ENCODE results near the gene IL27RA. TPM values are rescaled to one million over a fixed set of nuclear protein-coding genes. Genes with fewer than 3 reads are reported as not detected.
"Not testable (repeated sequence)": the region's sequence is repeated elsewhere in the genome, so short reads cannot be mapped to it uniquely, and the experiment has no call there.

The IL27RA gene
- total RNA-seq, 1 experiment from 2014 or later: 7.8 TPM

DNA sequence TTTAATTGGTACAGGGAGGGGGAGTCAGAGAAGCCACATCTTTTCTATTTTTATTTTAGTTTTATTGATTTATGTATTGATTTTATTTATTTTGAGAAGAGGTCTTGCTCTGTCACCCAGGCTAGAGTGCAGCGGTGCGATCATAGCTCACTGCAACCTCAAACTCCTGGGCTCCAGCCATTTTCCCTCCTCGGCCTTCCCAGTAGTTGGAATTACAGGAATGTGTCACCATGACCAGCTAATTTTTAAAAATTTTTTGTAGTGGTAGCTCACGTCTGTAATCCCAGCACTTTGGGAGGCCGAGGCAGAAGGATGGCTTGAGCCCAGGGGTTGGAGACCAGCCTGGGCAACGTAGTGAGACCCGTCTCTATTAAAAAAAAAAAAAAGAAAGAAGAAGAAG is 4.1 kb downstream of the IL27RA start:
- Histone ChIP-seq H4K20me1 (ENCODE audit: insufficient read depth) (no peaks in the 10 kb centered on the region), H3K4me2 (no peak overlapping the region), H3K27ac (no peak overlapping the region), H3K27me3 (ENCODE audit: insufficient read depth, low read depth) (no peaks in the 10 kb centered on the region), H3K9me2 (ENCODE audit: insufficient read depth) (no peaks in the 10 kb centered on the region), H3K4me1 (replicated peaks; ENCODE audit: insufficient read depth) (no peaks in the 10 kb centered on the region; the same call in 1 of the 2 replicates), H3K79me2 (ENCODE audit: low read depth) (no peaks in the 10 kb centered on the region), H2AFZ (no peak overlapping the region), H3K9me3 (ENCODE audit: insufficient read depth, low read depth) (no peaks in the 10 kb centered on the region), H3K4me3 (no peak overlapping the region), H3F3A (ENCODE audit: insufficient read depth, low read depth) (peaks cover 5% of the 10 kb centered on the region; the same call in 1 of the 2 replicates), H3K36me3 (ENCODE audit: low read depth) (no peaks in the 10 kb centered on the region)
- TF ChIP-seq, protein P1, sequence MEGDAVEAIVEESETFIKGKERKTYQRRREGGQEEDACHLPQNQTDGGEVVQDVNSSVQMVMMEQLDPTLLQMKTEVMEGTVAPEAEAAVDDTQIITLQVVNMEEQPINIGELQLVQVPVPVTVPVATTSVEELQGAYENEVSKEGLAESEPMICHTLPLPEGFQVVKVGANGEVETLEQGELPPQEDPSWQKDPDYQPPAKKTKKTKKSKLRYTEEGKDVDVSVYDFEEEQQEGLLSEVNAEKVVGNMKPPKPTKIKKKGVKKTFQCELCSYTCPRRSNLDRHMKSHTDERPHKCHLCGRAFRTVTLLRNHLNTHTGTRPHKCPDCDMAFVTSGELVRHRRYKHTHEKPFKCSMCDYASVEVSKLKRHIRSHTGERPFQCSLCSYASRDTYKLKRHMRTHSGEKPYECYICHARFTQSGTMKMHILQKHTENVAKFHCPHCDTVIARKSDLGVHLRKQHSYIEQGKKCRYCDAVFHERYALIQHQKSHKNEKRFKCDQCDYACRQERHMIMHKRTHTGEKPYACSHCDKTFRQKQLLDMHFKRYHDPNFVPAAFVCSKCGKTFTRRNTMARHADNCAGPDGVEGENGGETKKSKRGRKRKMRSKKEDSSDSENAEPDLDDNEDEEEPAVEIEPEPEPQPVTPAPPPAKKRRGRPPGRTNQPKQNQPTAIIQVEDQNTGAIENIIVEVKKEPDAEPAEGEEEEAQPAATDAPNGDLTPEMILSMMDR (conservative IDR thresholded peaks at IDR 0.05): no peak
- TF ChIP-seq EZH2 (IDR thresholded peaks at IDR 0.05; ENCODE audit: low read depth): no peak
- CTCF ChIA-PET: interaction anchor here (0.6 kb wide), 1 partner anchor 96 kb away, joined by 9 read pairs; no protein-coding TSS in a partner anchor
- POLR2A ChIA-PET (ENCODE audit: unreplicated experiment): no interaction called here
- intact Hi-C loops (cut with micrococcal nuclease; ENCODE audit: unreplicated experiment): no loop called here
- BruUV-seq (replicated peaks): no TSS peak
- DNase-seq: no peak

- POLR2A ChIA-PET (ENCODE audit: unreplicated experiment): no interaction called here
- intact Hi-C loops (cut with micrococcal nuclease; ENCODE audit: unreplicated experiment): no loop called here
- no peaks in the 10 kb centered on the region for H3K27me3 ChIP-seq (ENCODE audit: insufficient read depth, low read depth)
- H3K36me3 ChIP-seq (ENCODE audit: low read depth): no peaks in the 10 kb centered on the region
- no peaks in the 10 kb centered on the region for H3K4me1 ChIP-seq (replicated peaks; ENCODE audit: insufficient read depth)
- H2AFZ ChIP-seq: no peak overlapping the region
- no peak overlapping the region for H3K4me2 ChIP-seq
- no peaks in the 10 kb centered on the region for H4K20me1 ChIP-seq (ENCODE audit: insufficient read depth)
- CTCF ChIA-PET: no interaction called here
- H3K9me3 ChIP-seq (ENCODE audit: insufficient read depth, low read depth): no peaks in the 10 kb centered on the region
- H3K27ac ChIP-seq: no peak overlapping the region
- no peak overlapping the region for H3K4me3 ChIP-seq
- no peaks in the 10 kb centered on the region for H3K9me2 ChIP-seq (ENCODE audit: insufficient read depth)
- no peak for TF ChIP-seq EZH2 (IDR thresholded peaks at IDR 0.05; ENCODE audit: low read depth)
- TF ChIP-seq, protein P1 (conservative IDR thresholded peaks at IDR 0.05): no peak
- no TSS peak for BruUV-seq (replicated peaks)
- H3F3A ChIP-seq (ENCODE audit: insufficient read depth, low read depth): peaks cover under 1% of the 10 kb centered on the region; the same call in 1 of the 2 replicates
- H3K79me2 ChIP-seq (ENCODE audit: low read depth): no peaks in the 10 kb centered on the region
- no peak for DNase-seq
Observed at GRCh38 chr19:14039181-14039580, 7.6 kb downstream of the IL27RA start.

GRCh38 chr19:14042659-14043608 is 11.4 kb downstream of the IL27RA start:
- TF ChIP-seq, protein P1 (conservative IDR thresholded peaks at IDR 0.05): peak; percentile 76
- intact Hi-C loops (cut with micrococcal nuclease; ENCODE audit: unreplicated experiment): loop anchor here (1.0 kb wide), 1 partner anchor 163 kb away; no protein-coding TSS in a partner anchor
- H3K79me2 ChIP-seq (ENCODE audit: low read depth); H3K9me3 ChIP-seq (ENCODE audit: insufficient read depth, low read depth); H3K27ac ChIP-seq; H4K20me1 ChIP-seq (ENCODE audit: insufficient read depth); H3K4me1 ChIP-seq (replicated peaks; ENCODE audit: insufficient read depth); H3K27me3 ChIP-seq (ENCODE audit: insufficient read depth, low read depth); H3F3A ChIP-seq (ENCODE audit: insufficient read depth, low read depth); H3K4me3 ChIP-seq; H2AFZ ChIP-seq; H3K4me2 ChIP-seq; H3K36me3 ChIP-seq (ENCODE audit: low read depth); H3K9me2 ChIP-seq (ENCODE audit: insufficient read depth); BruUV-seq (replicated peaks): not testable (repeated sequence)
- POLR2A ChIA-PET (ENCODE audit: unreplicated experiment): interaction anchor here (0.6 kb wide), 1 partner anchor 409 kb away, joined by 11 read pairs; no protein-coding TSS in a partner anchor
- DNase-seq: peak; percentile 51 to 56
- CTCF ChIA-PET: interaction anchor here (0.5 to 1.5 kb wide), 4 partner anchors 11 to 1436 kb away, joined by 4 to 12 read pairs (median 8); partner anchors contain the start of gene IL27RA

DNA sequence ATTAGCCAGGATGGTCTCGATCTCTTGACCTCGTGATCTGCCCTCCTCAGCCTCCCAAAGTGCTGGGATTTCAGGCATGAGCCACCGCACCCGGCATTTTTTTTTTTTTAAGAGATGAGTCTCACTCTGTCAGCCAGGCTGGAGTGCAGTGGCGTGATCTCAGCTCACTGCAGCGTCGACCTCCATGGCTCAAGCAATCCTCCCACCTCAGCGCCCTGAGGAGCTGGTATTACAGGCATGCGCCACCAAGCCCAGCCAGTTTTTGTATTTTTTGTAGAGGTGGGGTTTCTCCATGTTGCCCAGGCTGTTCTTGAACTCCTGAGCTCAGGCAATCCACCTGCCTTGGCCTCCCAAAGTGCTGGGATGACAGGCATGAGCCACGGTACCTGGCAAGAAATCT is 16.3 kb downstream of the IL27RA start:
- CTCF ChIA-PET: interaction anchor here (0.7 to 1.0 kb wide), 2 partner anchors 37 to 175 kb away, joined by 5 to 23 read pairs; no protein-coding TSS in a partner anchor
- POLR2A ChIA-PET (ENCODE audit: unreplicated experiment); intact Hi-C loops (cut with micrococcal nuclease; ENCODE audit: unreplicated experiment); H3K27me3 ChIP-seq (ENCODE audit: insufficient read depth, low read depth); H4K20me1 ChIP-seq (ENCODE audit: insufficient read depth); H3K27ac ChIP-seq; H3K4me2 ChIP-seq; H2AFZ ChIP-seq; H3F3A ChIP-seq (ENCODE audit: insufficient read depth, low read depth); H3K4me1 ChIP-seq (replicated peaks; ENCODE audit: insufficient read depth); H3K9me3 ChIP-seq (ENCODE audit: insufficient read depth, low read depth); DNase-seq; H3K4me3 ChIP-seq; H3K9me2 ChIP-seq (ENCODE audit: insufficient read depth); BruUV-seq (replicated peaks); H3K36me3 ChIP-seq (ENCODE audit: low read depth); H3K79me2 ChIP-seq (ENCODE audit: low read depth): not testable (repeated sequence)
